HG03432 (cell line): ENCODE data around the gene HIRA.

Experiments
- ATAC-seq: cut with Tn5 transposase; IDR thresholded peaks from one replicate; pipeline ENCODE4 v1.9.1; 2021; ENCODE audit warnings: mild to moderate bottlenecking, moderate library complexity; ENCODE audit not compliant: unreplicated experiment

The HIRA gene

GRCh38 chr22:19287889-19288288 is 143.6 kb downstream of the HIRA start:
- ATAC-seq, result no peak

GRCh38 chr22:19287076-19287707 is 144.3 kb downstream of the HIRA start:
- no peak for ATAC-seq

- no peak for ATAC-seq
Observed at GRCh38 chr22:19285831-19286230, 145.7 kb downstream of the HIRA start.
